HEK293 (cell line): Measurements from ENCODE around the gene LSM14B.

Source experiments
- CTCF ChIA-PET: fragments of 350-600 bp; formaldehyde crosslinking; extraction: SDS; loops from one replicate; lab custom pipeline; 2021; ENCODE audit warnings: antibody characterized with exemption; lab: Yijun Ruan, JAX
- POLR2A ChIA-PET: fragments of 300-600 bp; formaldehyde crosslinking; extraction: SDS; loops from one replicate; lab custom pipeline; 2020; ENCODE audit warnings: antibody characterized with exemption, inconsistent platforms; lab: Yijun Ruan, JAX
- H3K27ac ChIP-seq: fragments of 200-500 bp; sonication (Bioruptor generic); 2 replicates; pipeline ENCODE4 v1.5.1; 2014; ENCODE audit warnings: low read depth, low read length, control low read depth, inconsistent platforms; ENCODE audit errors: extremely low read depth
- H3K36me3 ChIP-seq, 2 experiments: fragments of 200-500 bp in 1 of 2; sonication (Bioruptor generic) in 1 of 2; 1 replicate in 1 of 2; 2 replicates in 1 of 2; pipeline ENCODE4 v1.5.1; 2014 to 2017; ENCODE audit warnings: inconsistent platforms in 2 of 2, low read length in 2 of 2; ENCODE audit not compliant: control insufficient read depth in 2 of 2, insufficient read depth in 1 of 2
- H3K4me1 ChIP-seq: fragments of 200-500 bp; sonication (Bioruptor generic); 2 replicates; pipeline ENCODE4 v1.5.1; 2014; ENCODE audit warnings: mild to moderate bottlenecking, low read length, inconsistent platforms; ENCODE audit not compliant: control insufficient read depth, insufficient read depth
- H3K4me3 ChIP-seq: 2 replicates; pipeline ENCODE4 v1.5.1; 2011; ENCODE audit warnings: low read depth, mild to moderate bottlenecking, control low read depth, low read length, moderate library complexity
- H3K9me3 ChIP-seq: fragments of 200-500 bp; sonication (Bioruptor generic); 2 replicates; pipeline ENCODE4 v1.5.1; 2014; ENCODE audit warnings: low read depth, low read length, inconsistent platforms; ENCODE audit not compliant: control insufficient read depth, insufficient read depth
- KLF8 ChIP-seq: fragments of 450-650 bp; formaldehyde crosslinking; IDR thresholded peaks from 2 replicates; pipeline ENCODE4 v1.5.1; 2016; ENCODE audit warnings: missing biosample characterization, missing genetic modification characterization
- SP2 ChIP-seq: fragments of 450-650 bp; formaldehyde crosslinking; IDR thresholded peaks from 2 replicates; pipeline ENCODE4 v1.5.1; 2016; ENCODE audit warnings: missing biosample characterization, missing genetic modification characterization
- SP3 ChIP-seq: fragments of 450-650 bp; formaldehyde crosslinking; IDR thresholded peaks from 2 replicates; pipeline ENCODE4 v1.5.1; 2016; ENCODE audit warnings: missing biosample characterization, missing genetic modification characterization
- SP7 ChIP-seq: fragments of 450-650 bp; formaldehyde crosslinking; IDR thresholded peaks from 2 replicates; pipeline ENCODE4 v1.5.1; 2016; ENCODE audit warnings: missing biosample characterization, missing genetic modification characterization
- ZBTB17 ChIP-seq: fragments of 450-650 bp; formaldehyde crosslinking; IDR thresholded peaks from 2 replicates; pipeline ENCODE4 v1.5.1; 2016; ENCODE audit warnings: missing biosample characterization, missing genetic modification characterization
- ZBTB8A ChIP-seq: fragments of 450-650 bp; formaldehyde crosslinking; IDR thresholded peaks from 2 replicates; pipeline ENCODE4 v1.5.1; 2016; ENCODE audit warnings: missing biosample characterization, missing genetic modification characterization
- ZEB2 ChIP-seq: fragments of 450-650 bp; formaldehyde crosslinking; IDR thresholded peaks from 2 replicates; pipeline ENCODE4 v1.5.1; 2016; ENCODE audit warnings: missing biosample characterization, missing genetic modification characterization
- ZNF157 ChIP-seq: fragments of 450-650 bp; formaldehyde crosslinking; IDR thresholded peaks from 2 replicates; pipeline ENCODE4 v1.5.1; 2016; ENCODE audit warnings: missing biosample characterization, missing genetic modification characterization
- ZNF169 ChIP-seq: fragments of 450-650 bp; formaldehyde crosslinking; IDR thresholded peaks from 2 replicates; pipeline ENCODE4 v1.5.1; 2016; ENCODE audit warnings: missing biosample characterization, missing genetic modification characterization
- ZNF324 ChIP-seq: fragments of 450-650 bp; formaldehyde crosslinking; IDR thresholded peaks from 2 replicates; pipeline ENCODE4 v1.5.1; 2016; ENCODE audit warnings: missing biosample characterization, missing genetic modification characterization
- ZNF510 ChIP-seq: fragments of 450-650 bp; formaldehyde crosslinking; IDR thresholded peaks from 2 replicates; pipeline ENCODE4 v1.5.1; 2018; ENCODE audit warnings: mild to moderate bottlenecking, missing genetic modification characterization, missing biosample characterization; ENCODE audit not compliant: insufficient replicate concordance
- ZNF521 ChIP-seq: fragments of 450-650 bp; formaldehyde crosslinking; IDR thresholded peaks from 2 replicates; pipeline ENCODE4 v1.5.1; 2017; ENCODE audit warnings: missing biosample characterization, mild to moderate bottlenecking, missing genetic modification characterization
- ZNF529 ChIP-seq: fragments of 450-650 bp; formaldehyde crosslinking; IDR thresholded peaks from 2 replicates; pipeline ENCODE4 v1.5.1; 2017; ENCODE audit warnings: missing genetic modification characterization, missing biosample characterization; ENCODE audit not compliant: insufficient replicate concordance
- ZNF561 ChIP-seq: fragments of 450-650 bp; IDR thresholded peaks from 2 replicates; pipeline ENCODE4 v1.5.1; 2018; ENCODE audit warnings: missing biosample characterization, missing genetic modification characterization, borderline replicate concordance
- ZNF600 ChIP-seq: fragments of 450-650 bp; formaldehyde crosslinking; IDR thresholded peaks from 2 replicates; pipeline ENCODE4 v1.5.1; 2016; ENCODE audit warnings: missing biosample characterization, missing genetic modification characterization
- ZNF623 ChIP-seq: fragments of 450-650 bp; formaldehyde crosslinking; IDR thresholded peaks from 2 replicates; pipeline ENCODE4 v1.5.1; 2016; ENCODE audit warnings: missing biosample characterization, missing genetic modification characterization
- ZNF629 ChIP-seq: fragments of 450-650 bp; formaldehyde crosslinking; IDR thresholded peaks from 2 replicates; pipeline ENCODE4 v1.5.1; 2017; ENCODE audit warnings: missing biosample characterization, missing genetic modification characterization
- ZNF658 ChIP-seq: fragments of 450-650 bp; formaldehyde crosslinking; IDR thresholded peaks from 2 replicates; pipeline ENCODE4; 2016; ENCODE audit warnings: missing biosample characterization, missing genetic modification characterization
- ZNF660 ChIP-seq: fragments of 450-650 bp; IDR thresholded peaks from 2 replicates; pipeline ENCODE4 v1.5.1; 2018; ENCODE audit warnings: missing biosample characterization, mild to moderate bottlenecking, missing genetic modification characterization
- ZNF670 ChIP-seq: fragments of 450-650 bp; formaldehyde crosslinking; IDR thresholded peaks from 2 replicates; pipeline ENCODE4 v1.5.1; 2016; ENCODE audit warnings: missing biosample characterization, missing genetic modification characterization, low read depth
- ZNF76 ChIP-seq: fragments of 450-650 bp; formaldehyde crosslinking; IDR thresholded peaks from 2 replicates; pipeline ENCODE4; 2016; ENCODE audit warnings: low read depth, missing biosample characterization, missing genetic modification characterization, borderline replicate concordance
- TF ChIP-seq, protein P1 (sequence below): fragments of 450-650 bp; formaldehyde crosslinking; IDR thresholded peaks from 2 replicates; pipeline ENCODE4 v1.5.1; 2016; ENCODE audit warnings: missing biosample characterization, missing genetic modification characterization
- TF ChIP-seq, protein P2 (sequence below): fragments of 450-650 bp; formaldehyde crosslinking; IDR thresholded peaks from 2 replicates; pipeline ENCODE4 v1.5.1; 2017; ENCODE audit warnings: missing biosample characterization, mild to moderate bottlenecking, missing genetic modification characterization, moderate library complexity
- TF ChIP-seq, protein P3 (sequence below): fragments of 450-650 bp; formaldehyde crosslinking; optimal IDR thresholded peaks from 2 replicates; pipeline ENCODE3; 2016; ENCODE audit warnings: missing biosample characterization, mild to moderate bottlenecking, missing genetic modification characterization
- TF ChIP-seq, protein P4 (sequence below): fragments of 450-650 bp; formaldehyde crosslinking; IDR thresholded peaks from 2 replicates; pipeline ENCODE4 v1.5.1; 2016; ENCODE audit warnings: missing biosample characterization, missing genetic modification characterization
- TF ChIP-seq, protein P5 (sequence below): fragments of 450-650 bp; IDR thresholded peaks from 2 replicates; pipeline ENCODE4 v1.5.1; 2018; ENCODE audit warnings: missing biosample characterization, mild to moderate bottlenecking, missing genetic modification characterization
- TF ChIP-seq, protein P6 (sequence below): fragments of 450-650 bp; formaldehyde crosslinking; IDR thresholded peaks from 2 replicates; pipeline ENCODE4 v1.5.1; 2016; ENCODE audit warnings: missing biosample characterization, missing genetic modification characterization
- TF ChIP-seq, protein P7 (sequence below): fragments of 450-650 bp; formaldehyde crosslinking; IDR thresholded peaks from 2 replicates; pipeline ENCODE4 v1.5.1; 2016; ENCODE audit warnings: missing biosample characterization, missing genetic modification characterization

Gene LSM14B

DNA sequence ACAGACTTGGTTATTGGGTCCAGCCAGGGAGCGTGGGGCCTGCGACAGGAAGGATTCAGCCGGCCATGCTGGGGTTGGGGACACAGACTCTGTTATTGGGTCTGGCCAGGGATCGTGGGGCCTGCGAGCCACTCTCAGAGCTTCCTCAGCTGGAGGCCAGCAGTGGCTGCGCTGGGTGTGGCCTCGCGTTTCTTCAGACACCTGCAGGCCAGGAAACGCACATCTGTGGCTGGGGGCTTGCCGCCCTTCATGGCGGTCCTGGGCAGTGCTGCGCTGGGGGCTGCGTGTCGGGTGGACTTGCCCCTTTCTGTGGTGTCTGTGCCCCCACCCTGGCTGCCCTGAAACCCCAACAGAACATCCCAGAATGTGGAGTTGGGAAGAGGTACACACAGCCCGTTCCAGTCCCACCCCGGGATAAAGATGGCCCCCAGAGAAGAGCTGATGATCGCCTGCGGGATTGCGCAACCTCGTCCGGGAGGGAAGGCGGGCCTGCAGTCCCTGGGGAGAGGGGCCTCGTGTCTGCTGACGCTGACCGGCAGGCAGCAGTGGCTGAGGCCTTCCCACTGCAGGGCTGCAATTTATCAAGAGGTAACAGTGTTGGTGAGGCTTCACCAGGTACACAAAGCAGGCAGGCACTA is 43.6 kb downstream of the LSM14B start:
- Histone ChIP-seq H3K9me3 (no peaks in the 10 kb centered on the region), H3K27ac (no peak overlapping the region), H3K4me1 (no peaks in the 10 kb centered on the region), H3K36me3 (peaks cover 0 to 67% of the 10 kb centered on the region in 2 experiments; a peak in 2 of 3 replicates), H3K4me3 (no peak overlapping the region)
- ChIA-PET POLR2A (no interaction called here), CTCF (interaction anchor here (1.2 to 1.5 kb wide), 2 partner anchors 9 to 10 kb away, joined by 3 to 6 read pairs; no protein-coding TSS in a partner anchor)
- TF ChIP-seq ZNF510 (tag by site-specific recombination) (no peak), ZNF169 (tag by site-specific recombination) (no peak), ZEB2 (tag by site-specific recombination) (0 out of 2 replicates have a peak, but pooled peaks have one; percentile 30), ZNF629 (tag by site-specific recombination) (0 out of 2 replicates have a peak, but pooled peaks have one; percentile 32), ZBTB8A (tag by site-specific recombination) (no peak), KLF8 (0 out of 2 replicates have a peak, but pooled peaks have one; percentile 17), ZNF660 (no peak), ZNF623 (tag by site-specific recombination) (no peak), ZNF658 (tag by site-specific recombination) (no peak), ZNF324 (tag by site-specific recombination) (peak; percentile 24; the same call in 1 of the 2 replicates), SP2 (tag by site-specific recombination) (peak; percentile 19; the same call in 1 of the 2 replicates), ZNF600 (peak; percentile 1; the same call in 1 of the 2 replicates), SP7 (tag by site-specific recombination) (peak; percentile 37; the same call in 1 of the 2 replicates), ZBTB17 (tag by site-specific recombination) (no peak), ZNF521 (no peak), ZNF529 (tag by site-specific recombination) (no peak), ZNF561 (tag by site-specific recombination) (no peak), ZNF670 (tag by site-specific recombination) (no peak), SP3 (no peak), ZNF157 (tag by site-specific recombination) (no peak), ZNF76 (tag by site-specific recombination) (peak; percentile 16; the same call in 1 of the 2 replicates)
- TF ChIP-seq, protein P1, sequence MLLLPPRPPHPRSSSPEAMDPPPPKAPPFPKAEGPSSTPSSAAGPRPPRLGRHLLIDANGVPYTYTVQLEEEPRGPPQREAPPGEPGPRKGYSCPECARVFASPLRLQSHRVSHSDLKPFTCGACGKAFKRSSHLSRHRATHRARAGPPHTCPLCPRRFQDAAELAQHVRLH (tag by site-specific recombination): no peak
- TF ChIP-seq, protein P2, sequence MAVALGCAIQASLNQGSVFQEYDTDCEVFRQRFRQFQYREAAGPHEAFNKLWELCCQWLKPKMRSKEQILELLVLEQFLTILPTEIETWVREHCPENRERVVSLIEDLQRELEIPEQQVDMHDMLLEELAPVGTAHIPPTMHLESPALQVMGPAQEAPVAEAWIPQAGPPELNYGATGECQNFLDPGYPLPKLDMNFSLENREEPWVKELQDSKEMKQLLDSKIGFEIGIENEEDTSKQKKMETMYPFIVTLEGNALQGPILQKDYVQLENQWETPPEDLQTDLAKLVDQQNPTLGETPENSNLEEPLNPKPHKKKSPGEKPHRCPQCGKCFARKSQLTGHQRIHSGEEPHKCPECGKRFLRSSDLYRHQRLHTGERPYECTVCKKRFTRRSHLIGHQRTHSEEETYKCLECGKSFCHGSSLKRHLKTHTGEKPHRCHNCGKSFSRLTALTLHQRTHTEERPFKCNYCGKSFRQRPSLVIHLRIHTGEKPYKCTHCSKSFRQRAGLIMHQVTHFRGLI (tag by site-specific recombination): no peak
- TF ChIP-seq, protein P3, sequence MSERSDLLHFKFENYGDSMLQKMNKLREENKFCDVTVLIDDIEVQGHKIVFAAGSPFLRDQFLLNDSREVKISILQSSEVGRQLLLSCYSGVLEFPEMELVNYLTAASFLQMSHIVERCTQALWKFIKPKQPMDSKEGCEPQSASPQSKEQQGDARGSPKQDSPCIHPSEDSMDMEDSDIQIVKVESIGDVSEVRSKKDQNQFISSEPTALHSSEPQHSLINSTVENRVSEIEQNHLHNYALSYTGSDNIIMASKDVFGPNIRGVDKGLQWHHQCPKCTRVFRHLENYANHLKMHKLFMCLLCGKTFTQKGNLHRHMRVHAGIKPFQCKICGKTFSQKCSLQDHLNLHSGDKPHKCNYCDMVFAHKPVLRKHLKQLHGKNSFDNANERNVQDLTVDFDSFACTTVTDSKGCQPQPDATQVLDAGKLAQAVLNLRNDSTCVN: no peak
- TF ChIP-seq, protein P4, sequence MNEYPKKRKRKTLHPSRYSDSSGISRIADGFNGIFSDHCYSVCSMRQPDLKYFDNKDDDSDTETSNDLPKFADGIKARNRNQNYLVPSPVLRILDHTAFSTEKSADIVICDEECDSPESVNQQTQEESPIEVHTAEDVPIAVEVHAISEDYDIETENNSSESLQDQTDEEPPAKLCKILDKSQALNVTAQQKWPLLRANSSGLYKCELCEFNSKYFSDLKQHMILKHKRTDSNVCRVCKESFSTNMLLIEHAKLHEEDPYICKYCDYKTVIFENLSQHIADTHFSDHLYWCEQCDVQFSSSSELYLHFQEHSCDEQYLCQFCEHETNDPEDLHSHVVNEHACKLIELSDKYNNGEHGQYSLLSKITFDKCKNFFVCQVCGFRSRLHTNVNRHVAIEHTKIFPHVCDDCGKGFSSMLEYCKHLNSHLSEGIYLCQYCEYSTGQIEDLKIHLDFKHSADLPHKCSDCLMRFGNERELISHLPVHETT (tag by site-specific recombination): no peak
- TF ChIP-seq, protein P5, sequence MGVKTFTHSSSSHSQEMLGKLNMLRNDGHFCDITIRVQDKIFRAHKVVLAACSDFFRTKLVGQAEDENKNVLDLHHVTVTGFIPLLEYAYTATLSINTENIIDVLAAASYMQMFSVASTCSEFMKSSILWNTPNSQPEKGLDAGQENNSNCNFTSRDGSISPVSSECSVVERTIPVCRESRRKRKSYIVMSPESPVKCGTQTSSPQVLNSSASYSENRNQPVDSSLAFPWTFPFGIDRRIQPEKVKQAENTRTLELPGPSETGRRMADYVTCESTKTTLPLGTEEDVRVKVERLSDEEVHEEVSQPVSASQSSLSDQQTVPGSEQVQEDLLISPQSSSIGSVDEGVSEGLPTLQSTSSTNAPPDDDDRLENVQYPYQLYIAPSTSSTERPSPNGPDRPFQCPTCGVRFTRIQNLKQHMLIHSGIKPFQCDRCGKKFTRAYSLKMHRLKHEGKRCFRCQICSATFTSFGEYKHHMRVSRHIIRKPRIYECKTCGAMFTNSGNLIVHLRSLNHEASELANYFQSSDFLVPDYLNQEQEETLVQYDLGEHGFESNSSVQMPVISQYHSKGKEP: 0 out of 2 replicates have a peak, but pooled peaks have one; percentile 39
- TF ChIP-seq, protein P6, sequence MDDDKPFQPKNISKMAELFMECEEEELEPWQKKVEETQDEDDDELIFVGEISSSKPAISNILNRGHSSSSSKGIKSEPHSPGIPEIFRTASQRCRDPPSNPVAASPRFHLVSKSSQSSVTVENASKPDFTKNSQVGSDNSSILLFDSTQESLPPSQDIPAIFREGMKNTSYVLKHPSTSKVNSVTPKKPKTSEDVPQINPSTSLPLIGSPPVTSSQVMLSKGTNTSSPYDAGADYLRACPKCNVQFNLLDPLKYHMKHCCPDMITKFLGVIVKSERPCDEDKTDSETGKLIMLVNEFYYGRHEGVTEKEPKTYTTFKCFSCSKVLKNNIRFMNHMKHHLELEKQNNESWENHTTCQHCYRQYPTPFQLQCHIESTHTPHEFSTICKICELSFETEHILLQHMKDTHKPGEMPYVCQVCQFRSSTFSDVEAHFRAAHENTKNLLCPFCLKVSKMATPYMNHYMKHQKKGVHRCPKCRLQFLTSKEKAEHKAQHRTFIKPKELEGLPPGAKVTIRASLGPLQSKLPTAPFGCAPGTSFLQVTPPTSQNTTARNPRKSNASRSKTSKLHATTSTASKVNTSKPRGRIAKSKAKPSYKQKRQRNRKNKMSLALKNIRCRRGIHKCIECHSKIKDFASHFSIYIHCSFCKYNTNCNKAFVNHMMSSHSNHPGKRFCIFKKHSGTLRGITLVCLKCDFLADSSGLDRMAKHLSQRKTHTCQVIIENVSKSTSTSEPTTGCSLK: no peak
- TF ChIP-seq, protein P7, sequence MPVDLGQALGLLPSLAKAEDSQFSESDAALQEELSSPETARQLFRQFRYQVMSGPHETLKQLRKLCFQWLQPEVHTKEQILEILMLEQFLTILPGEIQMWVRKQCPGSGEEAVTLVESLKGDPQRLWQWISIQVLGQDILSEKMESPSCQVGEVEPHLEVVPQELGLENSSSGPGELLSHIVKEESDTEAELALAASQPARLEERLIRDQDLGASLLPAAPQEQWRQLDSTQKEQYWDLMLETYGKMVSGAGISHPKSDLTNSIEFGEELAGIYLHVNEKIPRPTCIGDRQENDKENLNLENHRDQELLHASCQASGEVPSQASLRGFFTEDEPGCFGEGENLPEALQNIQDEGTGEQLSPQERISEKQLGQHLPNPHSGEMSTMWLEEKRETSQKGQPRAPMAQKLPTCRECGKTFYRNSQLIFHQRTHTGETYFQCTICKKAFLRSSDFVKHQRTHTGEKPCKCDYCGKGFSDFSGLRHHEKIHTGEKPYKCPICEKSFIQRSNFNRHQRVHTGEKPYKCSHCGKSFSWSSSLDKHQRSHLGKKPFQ (tag by site-specific recombination): no peak
